ENCODE results near the gene ETV7.

- TF ChIP-seq EP300 (IDR thresholded peaks at IDR 0.05; ENCODE audit: borderline replicate concordance) (no peak), YY1 (IDR thresholded peaks at IDR 0.05; ENCODE audit: low read depth) (no peak), TCF12 (IDR thresholded peaks at IDR 0.05; ENCODE audit: low read depth) (no peak), RAD21 (IDR thresholded peaks at IDR 0.05; ENCODE audit: low read depth) (no peak), TAF1 (IDR thresholded peaks at IDR 0.05; ENCODE audit: low read depth) (no peak), CEBPB (IDR thresholded peaks at IDR 0.05) (no peak), NFIC (IDR thresholded peaks at IDR 0.05) (no peak), FOXM1 (IDR thresholded peaks at IDR 0.05; ENCODE audit: borderline replicate concordance, low read depth) (no peak), REST (IDR thresholded peaks at IDR 0.05; ENCODE audit: low read depth) (no peak), CREB1 (IDR thresholded peaks at IDR 0.05; ENCODE audit: low read depth) (no peak)
Observed at GRCh38 chr6:36324191-36324590, 63.3 kb downstream of the ETV7 start.
